Hepatocyte (in vitro differentiated cells): Measurements from ENCODE around the gene AOPEP. TPM values are rescaled to one million over a fixed set of nuclear protein-coding genes. Genes with fewer than 3 reads are reported as not detected.
A peak's percentile ranks its signal among the peaks of the same experiment; 100 is the strongest.

Experiments
- DNase-seq: peaks from one replicate; pipeline ENCODE4 v3.0.0-alpha.2; 2016; ENCODE audit warnings: low spot score
- H2AFZ ChIP-seq: fragments of 200-600 bp; sonication (generic); 2 replicates; pipeline ENCODE4 v1.6.0; 2016; ENCODE audit warnings: antibody characterized with exemption, mild to moderate bottlenecking
- H3K27ac ChIP-seq: fragments of 200-600 bp; sonication (generic); 2 replicates; pipeline ENCODE4 v1.5.1; 2016; ENCODE audit warnings: mild to moderate bottlenecking
- H3K27me3 ChIP-seq: fragments of 200-600 bp; sonication (generic); 2 replicates; pipeline ENCODE4 v1.6.1; 2016
- H3K36me3 ChIP-seq: fragments of 200-600 bp; sonication (generic); replicated peaks from 2 replicates; pipeline ENCODE4 v1.5.1; 2016; ENCODE audit warnings: low read depth; ENCODE audit not compliant: insufficient read depth
- H3K4me1 ChIP-seq: fragments of 200-600 bp; sonication (generic); 2 replicates; pipeline ENCODE4 v1.5.1; 2016; ENCODE audit warnings: mild to moderate bottlenecking, moderate library complexity; ENCODE audit not compliant: insufficient read depth
- H3K4me2 ChIP-seq: fragments of 200-600 bp; sonication (generic); 2 replicates; pipeline ENCODE4 v1.6.0; 2016
- H3K4me3 ChIP-seq: fragments of 200-600 bp; sonication (generic); 2 replicates; pipeline ENCODE4 v1.5.1; 2016; ENCODE audit warnings: mild to moderate bottlenecking
- H3K79me2 ChIP-seq: fragments of 200-600 bp; sonication (generic); 2 replicates; pipeline ENCODE4 v1.6.0; 2017; ENCODE audit warnings: mild to moderate bottlenecking
- H3K9me2 ChIP-seq: fragments of 200-600 bp; sonication (generic); replicated peaks from 2 replicates; pipeline ENCODE4 v1.6.0; 2017; ENCODE audit warnings: mild to moderate bottlenecking; ENCODE audit not compliant: insufficient read depth
- H3K9me3 ChIP-seq: fragments of 200-600 bp; sonication (generic); 2 replicates; pipeline ENCODE4 v1.5.1; 2016; ENCODE audit warnings: low read depth, mild to moderate bottlenecking
- H4K20me1 ChIP-seq: fragments of 200-600 bp; sonication (generic); 2 replicates; pipeline ENCODE4 v1.6.0; 2016; ENCODE audit warnings: mild to moderate bottlenecking; ENCODE audit not compliant: insufficient read depth, poor library complexity, severe bottlenecking
- CTCF ChIP-seq: fragments of 200-600 bp; sonication (generic); IDR thresholded peaks from 2 replicates; pipeline ENCODE4 v1.5.1; 2016; ENCODE audit warnings: antibody characterized with exemption, mild to moderate bottlenecking; ENCODE audit not compliant: poor library complexity
- EZH2 ChIP-seq: fragments of 200-600 bp; sonication (generic); IDR thresholded peaks from 2 replicates; pipeline ENCODE4 v1.6.1; 2016; ENCODE audit warnings: antibody characterized with exemption, mild to moderate bottlenecking, borderline replicate concordance
- EZH2phosphoT487 ChIP-seq: fragments of 200-600 bp; sonication (generic); IDR thresholded peaks from one replicate; pipeline ENCODE4 v1.6.1; 2018; ENCODE audit warnings: antibody characterized with exemption, mild to moderate bottlenecking, low read depth, moderate library complexity; ENCODE audit not compliant: unreplicated experiment, severe bottlenecking
- WGBS: methylation state at CpG from one replicate; pipeline ENCODE4 v1.1.6; 2016; ENCODE audit warnings: low lambda C conversion rate; ENCODE audit errors: missing lambda C conversion rate; 5-methylcytosine and 5-hydroxymethylcytosine counted together
- polyA plus RNA-seq: library from polyadenylated mRNA; unstranded; fragments of >200 nt; fragmentation: Nextera tagmentation; extraction: Ambion mirVana; gene quantifications from 2 replicates; pipeline ENCODE4 v1.2.1, GENCODE V29; 2016
- total RNA-seq: library from RNA; depleted of rRNA; stranded (reverse); fragments of >200 nt; gene quantifications from 2 replicates; pipeline ENCODE4 v1.2.3, GENCODE V29; 2014

The AOPEP gene
- total and polyA plus RNA-seq, 2 experiments from 2014 or later, result 82.8 to 101 TPM

GRCh38 chr9:94941211-94941875, 214.8 kb downstream of the AOPEP start:
- peak; percentile 69 for DNase-seq
- 77% methylated on average over 3 of the region's 3 CpGs for WGBS
- H3K9me3 ChIP-seq, result no peaks in the 10 kb centered on the region

GRCh38 chr9:94944626-94945025, 218.1 kb downstream of the AOPEP start:
- H3K79me2 ChIP-seq, result no peaks in the 10 kb centered on the region
- no peak overlapping the region for H2AFZ ChIP-seq
- H3K27me3 ChIP-seq, result no peaks in the 10 kb centered on the region
- H3K4me1 ChIP-seq, result peaks cover 10% of the 10 kb centered on the region
- peak overlapping the region; percentile 63 for H3K27ac ChIP-seq
- WGBS, result 96% methylated on average over 1 of the region's 1 CpG
- H4K20me1 ChIP-seq, result no peaks in the 10 kb centered on the region
- TF ChIP-seq EZH2phosphoT487 (no peak), CTCF (no peak), EZH2 (no peak)
- no peak for DNase-seq
- H3K4me3 ChIP-seq, result no peak overlapping the region
- no peaks in the 10 kb centered on the region for H3K9me3 ChIP-seq
- no peaks in the 10 kb centered on the region for H3K36me3 ChIP-seq
- H3K9me2 ChIP-seq, result no peaks in the 10 kb centered on the region
- no peak overlapping the region for H3K4me2 ChIP-seq

More at GRCh38 chr9:94941211-94941875, 214.8 kb downstream of the AOPEP start:
- H3K27ac ChIP-seq, result peak overlapping the region; percentile 90
- no peaks in the 10 kb centered on the region for H3K9me2 ChIP-seq
- H3K4me2 ChIP-seq, result peak overlapping the region; percentile 37
- no peak for TF ChIP-seq EZH2
- no peak for TF ChIP-seq CTCF
- TF ChIP-seq EZH2phosphoT487, result no peak
- H3K79me2 ChIP-seq, result peaks cover 5% of the 10 kb centered on the region
- no peaks in the 10 kb centered on the region for H3K27me3 ChIP-seq
- peaks cover 10% of the 10 kb centered on the region for H3K4me1 ChIP-seq
- H3K4me3 ChIP-seq, result no peak overlapping the region
- H2AFZ ChIP-seq, result no peak overlapping the region
- no peaks in the 10 kb centered on the region for H3K36me3 ChIP-seq
- H4K20me1 ChIP-seq, result no peaks in the 10 kb centered on the region

- peaks cover 11% of the 10 kb centered on the region for H3K4me1 ChIP-seq
- 66% methylated on average over 14 of the region's 14 CpGs for WGBS
- TF ChIP-seq EZH2phosphoT487 (no peak), CTCF (no peak), EZH2 (no peak)
- H4K20me1 ChIP-seq, result no peaks in the 10 kb centered on the region
- H3K27me3 ChIP-seq, result no peaks in the 10 kb centered on the region
- no peak overlapping the region for H3K4me2 ChIP-seq
- no peaks in the 10 kb centered on the region for H3K36me3 ChIP-seq
- no peak overlapping the region for H2AFZ ChIP-seq
- no peaks in the 10 kb centered on the region for H3K9me2 ChIP-seq
- peak overlapping the region; percentile 63 for H3K27ac ChIP-seq
- no peaks in the 10 kb centered on the region for H3K9me3 ChIP-seq
- no peak overlapping the region for H3K4me3 ChIP-seq
- DNase-seq, result peak; percentile 65
- no peaks in the 10 kb centered on the region for H3K79me2 ChIP-seq
Observed at GRCh38 chr9:94945197-94946144, 219.0 kb downstream of the AOPEP start.
